Glomerular visceral epithelial cell (primary cell): ENCODE measurements around the gene INHBE.
"Not testable (repeated sequence)": the region's sequence is repeated elsewhere in the genome, so short reads cannot be mapped to it uniquely, and the experiment has no call there.

ENCODE experiments used
- DNase-seq: peaks from one replicate; pipeline ENCODE4 v3.0.0-alpha.2; 2016; ENCODE audit errors: extremely low spot score

Gene INHBE

GRCh38 chr12:57441393-57441792 lies 13.7 kb upstream of the INHBE start:
- not testable (repeated sequence) for DNase-seq

- DNase-seq = no peak
Measured at GRCh38 chr12:57441846-57442427, 13.2 kb upstream of the INHBE start.

GRCh38 chr12:57444337-57444736 lies 10.8 kb upstream of the INHBE start:
- DNase-seq = not testable (repeated sequence)

GRCh38 chr12:57444744-57445143 lies 10.4 kb upstream of the INHBE start:
- DNase-seq = no peak

GRCh38 chr12:57446292-57446960 lies 8.7 kb upstream of the INHBE start:
- no peak for DNase-seq

GRCh38 chr12:57448669-57449068 lies 6.4 kb upstream of the INHBE start:
- no peak for DNase-seq

- no peak for DNase-seq
Measured at GRCh38 chr12:57449375-57449774, 5.7 kb upstream of the INHBE start.

GRCh38 chr12:57450057-57450456 lies 5.0 kb upstream of the INHBE start:
- no peak for DNase-seq

- DNase-seq = no peak
Measured at GRCh38 chr12:57451233-57451778, 3.8 kb upstream of the INHBE start.

GRCh38 chr12:57452181-57452936 lies 2.7 kb upstream of the INHBE start:
- peak; percentile 60 for DNase-seq

- peak; percentile 75 for DNase-seq
Measured at GRCh38 chr12:57452937-57453509, 2.1 kb upstream of the INHBE start.

- no peak for DNase-seq
Measured at GRCh38 chr12:57454213-57454565, 918 bp upstream of the INHBE start.

- DNase-seq = no peak
Measured at GRCh38 chr12:57455374-57456144, 452 bp downstream of the INHBE start.

GRCh38 chr12:57456145-57456700 lies 1.1 kb downstream of the INHBE start:
- peak; percentile 45 for DNase-seq

- DNase-seq = no peak
Measured at GRCh38 chr12:57456737-57457490, 1.8 kb downstream of the INHBE start.

GRCh38 chr12:57458665-57459054 lies 3.6 kb downstream of the INHBE start:
- DNase-seq = no peak

GRCh38 chr12:57459055-57459749 lies 4.1 kb downstream of the INHBE start:
- DNase-seq = peak; percentile 96

GRCh38 chr12:57459750-57460467 lies 4.8 kb downstream of the INHBE start, which contains the start of gene GLI1:
Gene GLI1 (plus strand): TSS chr12:57459785. CDS start chr12:57463692, 3,907 bp downstream.
- no peak for DNase-seq

- no peak for DNase-seq
Measured at GRCh38 chr12:57460468-57460784, 5.3 kb downstream of the INHBE start.
